ENCODE measurements around the gene SAMD15.
"Not testable (repeated sequence)": the region's sequence is repeated elsewhere in the genome, so short reads cannot be mapped to it uniquely, and the experiment has no call there.

Gene SAMD15

GRCh38 chr14:77376771-77377501, at the start of gene SAMD15, which contains the start of gene TMED8:
SAMD15 (plus strand) TSS chr14:77377379; CDS start chr14:77377419, 40 bp downstream.
TMED8 (minus strand) TSS chr14:77377094; CDS start chr14:77377053, 41 bp downstream.
- Histone ChIP-seq H3K27me3 (ENCODE audit: control insufficient read depth in 5 of 5, insufficient read depth in 4 of 5, low read length in 5 of 5) (no peaks in the 10 kb centered on the region), H3K36me3 (ENCODE audit: control insufficient read depth in 5 of 5, insufficient read depth in 5 of 5, low read length in 5 of 5) (no peaks in the 10 kb centered on the region), H3K4me3 (ENCODE audit: low read depth in 1 of 5, low read length in 5 of 5) (peak within 1 kb of the TSS; percentile 78 to 99 (median 93)), H3K27ac (ENCODE audit: low read depth, low read length) (peak within 1 kb of the TSS; percentile 58), H3K4me1 (ENCODE audit: control insufficient read depth in 5 of 5, insufficient read depth in 5 of 5, low read length in 5 of 5) (peaks cover 0 to 20% (median 17%) of the 10 kb centered on the region in 5 donors), H3K9me3 (ENCODE audit: control insufficient read depth in 5 of 5, low read length in 5 of 5) (no peaks in the 10 kb centered on the region), H3K9ac (ENCODE audit: low read length in 5 of 5) (peak within 1 kb of the TSS; percentile 79 to 97 (median 90))

GRCh38 chr14:77329872-77330271, 47.3 kb upstream of the SAMD15 start:
- Histone ChIP-seq H3K4me1 (ENCODE audit: control insufficient read depth in 5 of 5, insufficient read depth in 5 of 5, low read length in 5 of 5) (peaks cover 0 to 5% (median 3%) of the 10 kb centered on the region in 5 donors), H3K9me3 (ENCODE audit: control insufficient read depth in 5 of 5, low read length in 5 of 5) (no peaks in the 10 kb centered on the region), H3K4me3 (ENCODE audit: low read depth in 1 of 5, low read length in 5 of 5) (no peak overlapping the region), H3K9ac (ENCODE audit: low read length in 5 of 5) (no peak overlapping the region), H3K27me3 (ENCODE audit: control insufficient read depth in 5 of 5, insufficient read depth in 4 of 5, low read length in 5 of 5) (no peaks in the 10 kb centered on the region), H3K36me3 (ENCODE audit: control insufficient read depth in 5 of 5, insufficient read depth in 5 of 5, low read length in 5 of 5) (no peaks in the 10 kb centered on the region), H3K27ac (ENCODE audit: low read depth, low read length) (no peak overlapping the region)

- no peak overlapping the region for H3K27ac ChIP-seq (ENCODE audit: low read depth, low read length)
- H3K4me1 ChIP-seq (ENCODE audit: control insufficient read depth in 5 of 5, insufficient read depth in 5 of 5, low read length in 5 of 5), result peaks cover 0 to 4% (median 0%) of the 10 kb centered on the region in 5 donors
- H3K4me3 ChIP-seq (ENCODE audit: low read depth in 1 of 5, low read length in 5 of 5), result no peak overlapping the region
- H3K9me3 ChIP-seq (ENCODE audit: control insufficient read depth in 5 of 5, low read length in 5 of 5), result no peaks in the 10 kb centered on the region
- no peaks in the 10 kb centered on the region for H3K27me3 ChIP-seq (ENCODE audit: control insufficient read depth in 5 of 5, insufficient read depth in 4 of 5, low read length in 5 of 5)
- H3K9ac ChIP-seq (ENCODE audit: low read length in 5 of 5), result no peak overlapping the region
- peaks cover 2 to 9% (median 9%) of the 10 kb centered on the region in 5 donors for H3K36me3 ChIP-seq (ENCODE audit: control insufficient read depth in 5 of 5, insufficient read depth in 5 of 5, low read length in 5 of 5)
Observed at GRCh38 chr14:77335576-77335975, 41.6 kb upstream of the SAMD15 start.

- peaks cover 8 to 24% (median 24%) of the 10 kb centered on the region in 5 donors for H3K36me3 ChIP-seq (ENCODE audit: control insufficient read depth in 5 of 5, insufficient read depth in 5 of 5, low read length in 5 of 5)
- not testable (repeated sequence) for H3K27ac ChIP-seq (ENCODE audit: low read depth, low read length); H3K9ac ChIP-seq (ENCODE audit: low read length in 5 of 5); H3K4me1 ChIP-seq (ENCODE audit: control insufficient read depth in 5 of 5, insufficient read depth in 5 of 5, low read length in 5 of 5); H3K4me3 ChIP-seq (ENCODE audit: low read depth in 1 of 5, low read length in 5 of 5); H3K27me3 ChIP-seq (ENCODE audit: control insufficient read depth in 5 of 5, insufficient read depth in 4 of 5, low read length in 5 of 5); H3K9me3 ChIP-seq (ENCODE audit: control insufficient read depth in 5 of 5, low read length in 5 of 5)
Observed at GRCh38 chr14:77337255-77337654, 39.9 kb upstream of the SAMD15 start.

- peaks cover 0 to 4% (median 0%) of the 10 kb centered on the region in 5 donors for H3K4me1 ChIP-seq (ENCODE audit: control insufficient read depth in 5 of 5, insufficient read depth in 5 of 5, low read length in 5 of 5)
Observed at GRCh38 chr14:77337880-77338279, 39.3 kb upstream of the SAMD15 start.

GRCh38 chr14:77338302-77338701, 38.9 kb upstream of the SAMD15 start:
- H3K4me3 ChIP-seq (ENCODE audit: low read depth in 1 of 5, low read length in 5 of 5), result no peak overlapping the region
- H3K27ac ChIP-seq (ENCODE audit: low read depth, low read length), result no peak overlapping the region
- H3K9ac ChIP-seq (ENCODE audit: low read length in 5 of 5), result no peak overlapping the region
- peaks cover 11 to 35% (median 35%) of the 10 kb centered on the region in 5 donors for H3K36me3 ChIP-seq (ENCODE audit: control insufficient read depth in 5 of 5, insufficient read depth in 5 of 5, low read length in 5 of 5)
- peaks cover 0 to 4% (median 0%) of the 10 kb centered on the region in 5 donors for H3K4me1 ChIP-seq (ENCODE audit: control insufficient read depth in 5 of 5, insufficient read depth in 5 of 5, low read length in 5 of 5)
- H3K9me3 ChIP-seq (ENCODE audit: control insufficient read depth in 5 of 5, low read length in 5 of 5), result no peaks in the 10 kb centered on the region
- H3K27me3 ChIP-seq (ENCODE audit: control insufficient read depth in 5 of 5, insufficient read depth in 4 of 5, low read length in 5 of 5), result no peaks in the 10 kb centered on the region

More at GRCh38 chr14:77337880-77338279, 39.3 kb upstream of the SAMD15 start:
- H3K27ac ChIP-seq (ENCODE audit: low read depth, low read length), result no peak overlapping the region
- H3K9ac ChIP-seq (ENCODE audit: low read length in 5 of 5), result no peak overlapping the region
- H3K27me3 ChIP-seq (ENCODE audit: control insufficient read depth in 5 of 5, insufficient read depth in 4 of 5, low read length in 5 of 5), result no peaks in the 10 kb centered on the region
- H3K9me3 ChIP-seq (ENCODE audit: control insufficient read depth in 5 of 5, low read length in 5 of 5), result no peaks in the 10 kb centered on the region
- H3K36me3 ChIP-seq (ENCODE audit: control insufficient read depth in 5 of 5, insufficient read depth in 5 of 5, low read length in 5 of 5), result peaks cover 11 to 31% (median 30%) of the 10 kb centered on the region in 5 donors
- H3K4me3 ChIP-seq (ENCODE audit: low read depth in 1 of 5, low read length in 5 of 5), result no peak overlapping the region

GRCh38 chr14:77339407-77339806, 37.8 kb upstream of the SAMD15 start:
- Histone ChIP-seq H3K9ac (ENCODE audit: low read length in 5 of 5) (no peak overlapping the region), H3K27ac (ENCODE audit: low read depth, low read length) (no peak overlapping the region), H3K4me1 (ENCODE audit: control insufficient read depth in 5 of 5, insufficient read depth in 5 of 5, low read length in 5 of 5) (peaks cover 0 to 4% (median 0%) of the 10 kb centered on the region in 5 donors), H3K36me3 (ENCODE audit: control insufficient read depth in 5 of 5, insufficient read depth in 5 of 5, low read length in 5 of 5) (peaks cover 11 to 37% (median 36%) of the 10 kb centered on the region in 5 donors), H3K4me3 (ENCODE audit: low read depth in 1 of 5, low read length in 5 of 5) (no peak overlapping the region), H3K27me3 (ENCODE audit: control insufficient read depth in 5 of 5, insufficient read depth in 4 of 5, low read length in 5 of 5) (no peaks in the 10 kb centered on the region), H3K9me3 (ENCODE audit: control insufficient read depth in 5 of 5, low read length in 5 of 5) (no peaks in the 10 kb centered on the region)

- no peak overlapping the region for H3K27ac ChIP-seq (ENCODE audit: low read depth, low read length)
Observed at GRCh38 chr14:77340389-77340788, 36.8 kb upstream of the SAMD15 start.

GRCh38 chr14:77342726-77343397, 34.3 kb upstream of the SAMD15 start:
- Histone ChIP-seq H3K36me3 (ENCODE audit: control insufficient read depth in 5 of 5, insufficient read depth in 5 of 5, low read length in 5 of 5) (peaks cover 11 to 37% (median 36%) of the 10 kb centered on the region in 5 donors), H3K27me3 (ENCODE audit: control insufficient read depth in 5 of 5, insufficient read depth in 4 of 5, low read length in 5 of 5) (no peaks in the 10 kb centered on the region), H3K9me3 (ENCODE audit: control insufficient read depth in 5 of 5, low read length in 5 of 5) (no peaks in the 10 kb centered on the region), H3K27ac (ENCODE audit: low read depth, low read length) (no peak overlapping the region), H3K9ac (ENCODE audit: low read length in 5 of 5) (no peak overlapping the region), H3K4me3 (ENCODE audit: low read depth in 1 of 5, low read length in 5 of 5) (no peak overlapping the region), H3K4me1 (ENCODE audit: control insufficient read depth in 5 of 5, insufficient read depth in 5 of 5, low read length in 5 of 5) (peaks cover 0 to 5% (median 0%) of the 10 kb centered on the region in 5 donors)

More at GRCh38 chr14:77340389-77340788, 36.8 kb upstream of the SAMD15 start:
- no peaks in the 10 kb centered on the region for H3K27me3 ChIP-seq (ENCODE audit: control insufficient read depth in 5 of 5, insufficient read depth in 4 of 5, low read length in 5 of 5)
- H3K9me3 ChIP-seq (ENCODE audit: control insufficient read depth in 5 of 5, low read length in 5 of 5), result no peaks in the 10 kb centered on the region
- no peak overlapping the region for H3K4me3 ChIP-seq (ENCODE audit: low read depth in 1 of 5, low read length in 5 of 5)
- peaks cover 11 to 37% (median 36%) of the 10 kb centered on the region in 5 donors for H3K36me3 ChIP-seq (ENCODE audit: control insufficient read depth in 5 of 5, insufficient read depth in 5 of 5, low read length in 5 of 5)
- H3K4me1 ChIP-seq (ENCODE audit: control insufficient read depth in 5 of 5, insufficient read depth in 5 of 5, low read length in 5 of 5), result peaks cover 0 to 1% (median 0%) of the 10 kb centered on the region in 5 donors
- H3K9ac ChIP-seq (ENCODE audit: low read length in 5 of 5), result no peak overlapping the region

- no peaks in the 10 kb centered on the region for H3K9me3 ChIP-seq (ENCODE audit: control insufficient read depth in 5 of 5, low read length in 5 of 5)
- H3K27ac ChIP-seq (ENCODE audit: low read depth, low read length), result no peak overlapping the region
- peaks cover 0 to 6% (median 0%) of the 10 kb centered on the region in 5 donors for H3K4me1 ChIP-seq (ENCODE audit: control insufficient read depth in 5 of 5, insufficient read depth in 5 of 5, low read length in 5 of 5)
- no peak overlapping the region for H3K9ac ChIP-seq (ENCODE audit: low read length in 5 of 5)
- H3K36me3 ChIP-seq (ENCODE audit: control insufficient read depth in 5 of 5, insufficient read depth in 5 of 5, low read length in 5 of 5), result peaks cover 11 to 37% (median 36%) of the 10 kb centered on the region in 5 donors
- H3K4me3 ChIP-seq (ENCODE audit: low read depth in 1 of 5, low read length in 5 of 5), result no peak overlapping the region
- no peaks in the 10 kb centered on the region for H3K27me3 ChIP-seq (ENCODE audit: control insufficient read depth in 5 of 5, insufficient read depth in 4 of 5, low read length in 5 of 5)
Observed at GRCh38 chr14:77343662-77344061, 33.5 kb upstream of the SAMD15 start.
